ENCODE measurements around the gene PRR14. TPM values are rescaled to one million over a fixed set of nuclear protein-coding genes. Genes with fewer than 3 reads are reported as not detected.

Gene PRR14
- total and polyA plus RNA-seq, 2 of the 4 experiments (the other 2 are of a cell fraction): 1.4 to 11.9 TPM

DNA sequence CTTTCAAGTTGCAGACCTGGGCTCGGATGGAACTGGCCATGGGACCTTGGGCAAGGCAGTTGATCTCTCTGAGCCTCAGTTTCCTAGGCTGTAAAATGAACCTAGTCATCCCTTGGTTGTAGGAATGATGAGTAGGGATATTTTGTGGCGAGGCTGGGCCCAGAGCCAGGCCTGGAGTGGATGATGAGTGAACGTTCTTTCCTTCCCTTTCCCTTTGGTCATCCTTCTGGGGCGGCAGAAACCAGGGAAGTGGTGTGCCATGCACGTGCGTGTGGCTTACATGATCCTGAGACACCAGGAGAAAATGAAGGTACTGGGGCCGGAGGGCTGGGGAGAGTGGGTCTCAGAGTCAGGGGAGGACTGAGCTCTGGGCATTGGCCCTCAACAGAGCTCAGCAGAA is 15.9 kb downstream of the PRR14 start:
- H3K9ac ChIP-seq (ENCODE audit: low read depth, low read length): no peak overlapping the region
- no peak overlapping the region for H3K23ac ChIP-seq (ENCODE audit: low read depth, low read length)
- no peak overlapping the region for H4K8ac ChIP-seq (ENCODE audit: low read depth in 2 of 2, low read length in 2 of 2)
- BruUV-seq (replicated peaks): no TSS peak
- no peak overlapping the region for H3K56ac ChIP-seq (ENCODE audit: extremely low read depth, insufficient read depth, low read length)
- no peak overlapping the region for H3K4me2 ChIP-seq (ENCODE audit: low read depth, low read length)
- in situ Hi-C loops (cut with MboI; ENCODE audit: low sequenced_read_pairs): no loop called here
- no peak overlapping the region for H2BK5ac ChIP-seq (ENCODE audit: low read depth, low read length, poor library complexity, severe bottlenecking)
- no peak overlapping the region for H4K91ac ChIP-seq (ENCODE audit: insufficient read depth, low read depth, low read length)
- H3K14ac ChIP-seq (replicated peaks; ENCODE audit: low read depth, low read length): no peak overlapping the region
- H3K9me3 ChIP-seq (ENCODE audit: control insufficient read depth, insufficient read depth, low read length): no peaks in the 10 kb centered on the region
- dilution Hi-C loops (cut with HindIII; ENCODE audit: low sequenced_read_pairs, unreplicated experiment): no loop called here
- ATAC-seq (ENCODE audit: low read depth) (no peak), DNase-seq (peak; percentile 18)
- TF ChIP-seq CHD1 (IDR thresholded peaks at IDR 0.05; ENCODE audit: low read depth, low read length): no peak
- TF ChIP-seq CEBPB (IDR thresholded peaks at IDR 0.05; ENCODE audit: low read depth, low read length): no peak
- TF ChIP-seq MAFK (IDR thresholded peaks at IDR 0.05; ENCODE audit: low read depth, low read length): 0 out of 2 replicates have a peak, but pooled peaks have one; percentile 11
- peaks cover 5% of the 10 kb centered on the region; the same call in 1 of the 2 replicates for H3K9me1 ChIP-seq (ENCODE audit: insufficient read depth, low read length)
- peak overlapping the region; percentile 38 for H2AK9ac ChIP-seq (replicated peaks; ENCODE audit: low read depth, low read length, poor library complexity)
- H4K20me1 ChIP-seq (ENCODE audit: insufficient read depth, low read length): peaks cover 40% of the 10 kb centered on the region
- no CpG with 5 or more reads among the region's 7 CpGs for WGBS, 2 experiments (ENCODE audit: extremely low coverage in 2 of 2, insufficient read length in 1 of 2)
- no peak overlapping the region for H2BK20ac ChIP-seq (ENCODE audit: low read depth, low read length)
- H2AK5ac ChIP-seq (ENCODE audit: low read depth, low read length): no peak overlapping the region
- H3K4me1 ChIP-seq (ENCODE audit: control insufficient read depth, insufficient read depth, low read length): no peaks in the 10 kb centered on the region
- H2BK120ac ChIP-seq (ENCODE audit: low read depth, low read length): no peak overlapping the region
- POLR2A ChIA-PET (ENCODE audit: unreplicated experiment): no interaction called here
- no peak overlapping the region for H3K4me3 ChIP-seq (ENCODE audit: insufficient read depth, low read depth, low read length)
- intact Hi-C loops (cut with micrococcal nuclease): no loop called here
- peaks cover 87% of the 10 kb centered on the region for H3K36me3 ChIP-seq (ENCODE audit: control insufficient read depth, insufficient read depth, low read length)
- H3K27ac ChIP-seq (ENCODE audit: insufficient read depth, low read length): no peak overlapping the region
- H2BK15ac ChIP-seq (ENCODE audit: low read depth, low read length): no peak overlapping the region
- no peak overlapping the region for H2AFZ ChIP-seq (replicated peaks; ENCODE audit: low read length, poor library complexity)
- CTCF ChIA-PET: no interaction called here
- no peak overlapping the region for H3K18ac ChIP-seq (ENCODE audit: low read depth, low read length)
- H3K79me1 ChIP-seq (ENCODE audit: low read depth in 1 of 2, low read length in 2 of 2): peaks cover 35 to 52% of the 10 kb centered on the region in 2 experiments
- H3K4ac ChIP-seq (ENCODE audit: low read depth, low read length): no peak overlapping the region
- H4K5ac ChIP-seq (ENCODE audit: low read depth, low read length): no peak overlapping the region
- no peaks in the 10 kb centered on the region for H3K27me3 ChIP-seq (ENCODE audit: control insufficient read depth, insufficient read depth, low read length)
